ENCODE data around the gene ITGB8. TPM values are rescaled to one million over a fixed set of nuclear protein-coding genes. Genes with fewer than 3 reads are reported as not detected.

ITGB8 gene
- total and polyA plus RNA-seq, 2 experiments from 2014 or later = 0.71 to 3.0 TPM

GRCh38 chr7:20438248-20438647 lies 107.5 kb downstream of the ITGB8 start:
- H4K20me1 ChIP-seq (replicated peaks; ENCODE audit: insufficient read depth) = no peaks in the 10 kb centered on the region
- no peak for DNase-seq (ENCODE audit: low spot score)
- H3F3A ChIP-seq (replicated peaks; ENCODE audit: low read depth) = no peaks in the 10 kb centered on the region
- no peak for ATAC-seq
- no peaks in the 10 kb centered on the region for H3K36me3 ChIP-seq (ENCODE audit: insufficient read depth)
- H3K4me1 ChIP-seq (ENCODE audit: insufficient read depth) = no peaks in the 10 kb centered on the region
- TF ChIP-seq, protein P1, sequence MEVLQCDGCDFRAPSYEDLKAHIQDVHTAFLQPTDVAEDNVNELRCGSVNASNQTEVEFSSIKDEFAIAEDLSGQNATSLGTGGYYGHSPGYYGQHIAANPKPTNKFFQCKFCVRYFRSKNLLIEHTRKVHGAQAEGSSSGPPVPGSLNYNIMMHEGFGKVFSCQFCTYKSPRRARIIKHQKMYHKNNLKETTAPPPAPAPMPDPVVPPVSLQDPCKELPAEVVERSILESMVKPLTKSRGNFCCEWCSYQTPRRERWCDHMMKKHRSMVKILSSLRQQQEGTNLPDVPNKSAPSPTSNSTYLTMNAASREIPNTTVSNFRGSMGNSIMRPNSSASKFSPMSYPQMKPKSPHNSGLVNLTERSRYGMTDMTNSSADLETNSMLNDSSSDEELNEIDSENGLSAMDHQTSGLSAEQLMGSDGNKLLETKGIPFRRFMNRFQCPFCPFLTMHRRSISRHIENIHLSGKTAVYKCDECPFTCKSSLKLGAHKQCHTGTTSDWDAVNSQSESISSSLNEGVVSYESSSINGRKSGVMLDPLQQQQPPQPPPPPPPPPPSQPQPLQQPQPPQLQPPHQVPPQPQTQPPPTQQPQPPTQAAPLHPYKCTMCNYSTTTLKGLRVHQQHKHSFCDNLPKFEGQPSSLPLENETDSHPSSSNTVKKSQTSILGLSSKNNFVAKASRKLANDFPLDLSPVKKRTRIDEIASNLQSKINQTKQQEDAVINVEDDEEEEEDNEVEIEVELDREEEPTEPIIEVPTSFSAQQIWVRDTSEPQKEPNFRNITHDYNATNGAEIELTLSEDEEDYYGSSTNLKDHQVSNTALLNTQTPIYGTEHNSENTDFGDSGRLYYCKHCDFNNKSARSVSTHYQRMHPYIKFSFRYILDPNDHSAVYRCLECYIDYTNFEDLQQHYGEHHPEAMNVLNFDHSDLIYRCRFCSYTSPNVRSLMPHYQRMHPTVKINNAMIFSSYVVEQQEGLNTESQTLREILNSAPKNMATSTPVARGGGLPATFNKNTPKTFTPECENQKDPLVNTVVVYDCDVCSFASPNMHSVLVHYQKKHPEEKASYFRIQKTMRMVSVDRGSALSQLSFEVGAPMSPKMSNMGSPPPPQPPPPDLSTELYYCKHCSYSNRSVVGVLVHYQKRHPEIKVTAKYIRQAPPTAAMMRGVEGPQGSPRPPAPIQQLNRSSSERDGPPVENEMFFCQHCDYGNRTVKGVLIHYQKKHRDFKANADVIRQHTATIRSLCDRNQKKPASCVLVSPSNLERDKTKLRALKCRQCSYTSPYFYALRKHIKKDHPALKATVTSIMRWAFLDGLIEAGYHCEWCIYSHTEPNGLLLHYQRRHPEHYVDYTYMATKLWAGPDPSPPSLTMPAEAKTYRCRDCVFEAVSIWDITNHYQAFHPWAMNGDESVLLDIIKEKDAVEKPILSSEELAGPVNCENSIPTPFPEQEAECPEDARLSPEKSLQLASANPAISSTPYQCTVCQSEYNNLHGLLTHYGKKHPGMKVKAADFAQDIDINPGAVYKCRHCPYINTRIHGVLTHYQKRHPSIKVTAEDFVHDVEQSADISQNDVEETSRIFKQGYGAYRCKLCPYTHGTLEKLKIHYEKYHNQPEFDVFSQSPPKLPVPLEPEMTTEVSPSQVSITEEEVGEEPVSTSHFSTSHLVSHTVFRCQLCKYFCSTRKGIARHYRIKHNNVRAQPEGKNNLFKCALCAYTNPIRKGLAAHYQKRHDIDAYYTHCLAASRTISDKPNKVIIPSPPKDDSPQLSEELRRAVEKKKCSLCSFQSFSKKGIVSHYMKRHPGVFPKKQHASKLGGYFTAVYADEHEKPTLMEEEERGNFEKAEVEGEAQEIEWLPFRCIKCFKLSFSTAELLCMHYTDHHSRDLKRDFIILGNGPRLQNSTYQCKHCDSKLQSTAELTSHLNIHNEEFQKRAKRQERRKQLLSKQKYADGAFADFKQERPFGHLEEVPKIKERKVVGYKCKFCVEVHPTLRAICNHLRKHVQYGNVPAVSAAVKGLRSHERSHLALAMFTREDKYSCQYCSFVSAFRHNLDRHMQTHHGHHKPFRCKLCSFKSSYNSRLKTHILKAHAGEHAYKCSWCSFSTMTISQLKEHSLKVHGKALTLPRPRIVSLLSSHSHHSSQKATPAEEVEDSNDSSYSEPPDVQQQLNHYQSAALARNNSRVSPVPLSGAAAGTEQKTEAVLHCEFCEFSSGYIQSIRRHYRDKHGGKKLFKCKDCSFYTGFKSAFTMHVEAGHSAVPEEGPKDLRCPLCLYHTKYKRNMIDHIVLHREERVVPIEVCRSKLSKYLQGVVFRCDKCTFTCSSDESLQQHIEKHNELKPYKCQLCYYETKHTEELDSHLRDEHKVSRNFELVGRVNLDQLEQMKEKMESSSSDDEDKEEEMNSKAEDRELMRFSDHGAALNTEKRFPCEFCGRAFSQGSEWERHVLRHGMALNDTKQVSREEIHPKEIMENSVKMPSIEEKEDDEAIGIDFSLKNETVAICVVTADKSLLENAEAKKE (CRISPR knock-in tag; IDR thresholded peaks at IDR 0.05) = no peak
- TF ChIP-seq STAT1 (IDR thresholded peaks at IDR 0.05; ENCODE audit: unreplicated experiment) (no peak), CTCF (conservative IDR thresholded peaks at IDR 0.05; ENCODE audit: low read depth in 2 of 2) (no peak), ZNF331 (CRISPR knock-in tag; IDR thresholded peaks at IDR 0.05; ENCODE audit: low read depth) (no peak), NANOG (IDR thresholded peaks at IDR 0.05; ENCODE audit: borderline replicate concordance) (no peak), EZH2 (IDR thresholded peaks at IDR 0.05; ENCODE audit: low read depth, unreplicated experiment) (no peak), ETS1 (IDR thresholded peaks at IDR 0.05) (no peak), CREB1 (CRISPR knock-in tag; IDR thresholded peaks at IDR 0.05; ENCODE audit: low read depth) (no peak), EZH2phosphoT487 (IDR thresholded peaks at IDR 0.05; ENCODE audit: unreplicated experiment) (no peak), REST (IDR thresholded peaks at IDR 0.05; ENCODE audit: unreplicated experiment) (no peak), POLR2AphosphoS5 (IDR thresholded peaks at IDR 0.05; ENCODE audit: low read depth) (no peak), JUNB (IDR thresholded peaks at IDR 0.05; ENCODE audit: unreplicated experiment) (no peak), ZNF114 (CRISPR knock-in tag; IDR thresholded peaks at IDR 0.05) (no peak)
- no peaks in the 10 kb centered on the region for H3K36me3 Mint-ChIP-seq (ENCODE audit: low read depth)
- no peaks in the 10 kb centered on the region for H3K9me2 ChIP-seq (ENCODE audit: insufficient read depth)
- no peak overlapping the region for H2AFZ ChIP-seq
- no peak overlapping the region for H3K4me3 Mint-ChIP-seq
- H3K4me1 Mint-ChIP-seq = peaks cover 9% of the 10 kb centered on the region; the same call in 1 of the 3 replicates
- peaks cover 1% of the 10 kb centered on the region for H3K27me3 Mint-ChIP-seq (ENCODE audit: insufficient read depth, low read depth, poor library complexity)
- no peak overlapping the region for H3K4me3 ChIP-seq
- no peaks in the 10 kb centered on the region for H3K9me3 Mint-ChIP-seq
- H3K79me2 ChIP-seq (replicated peaks; ENCODE audit: insufficient read depth) = no peaks in the 10 kb centered on the region
- H3K27ac Mint-ChIP-seq = no peak overlapping the region
- H3K27ac ChIP-seq (ENCODE audit: low read depth) = no peak overlapping the region
- H3K27me3 ChIP-seq (ENCODE audit: insufficient read depth) = no peaks in the 10 kb centered on the region
- H3K4me2 ChIP-seq = no peak overlapping the region

All from GM23338 (cell line).